Ishikawa (cell line): Measurements from ENCODE around the gene GPER1.

Source experiments
- CEBPB ChIP-seq: IDR thresholded peaks from 2 replicates; pipeline ENCODE4 v1.6.1; 2012
- CREB1 ChIP-seq: IDR thresholded peaks from 2 replicates; pipeline ENCODE4 v1.6.1; 2012; ENCODE audit warnings: low read depth
- EGR1 ChIP-seq: IDR thresholded peaks from 2 replicates; pipeline ENCODE4 v1.6.1; 2012
- EP300 ChIP-seq: IDR thresholded peaks from 2 replicates; pipeline ENCODE4 v1.6.1; 2012; ENCODE audit warnings: borderline replicate concordance
- FOXM1 ChIP-seq: IDR thresholded peaks from 2 replicates; pipeline ENCODE4 v1.6.1; 2012; ENCODE audit warnings: low read depth, borderline replicate concordance
- NFIC ChIP-seq: IDR thresholded peaks from 2 replicates; pipeline ENCODE4 v1.6.1; 2012
- RAD21 ChIP-seq: IDR thresholded peaks from 2 replicates; pipeline ENCODE4 v1.6.1; 2012; ENCODE audit warnings: low read depth
- TAF1 ChIP-seq: IDR thresholded peaks from 2 replicates; pipeline ENCODE4 v1.6.1; 2012; ENCODE audit warnings: low read depth, mild to moderate bottlenecking
- TCF12 ChIP-seq: IDR thresholded peaks from 2 replicates; pipeline ENCODE4 v1.6.1; 2012; ENCODE audit warnings: low read depth
- TEAD4 ChIP-seq: IDR thresholded peaks from 2 replicates; pipeline ENCODE4 v1.6.1; 2012
- YY1 ChIP-seq: IDR thresholded peaks from 2 replicates; pipeline ENCODE4 v1.6.1; 2012; ENCODE audit warnings: low read depth
- ZBTB7A ChIP-seq: IDR thresholded peaks from 2 replicates; pipeline ENCODE4 v1.6.1; 2012; ENCODE audit warnings: low read depth
- TF ChIP-seq, protein P1 (sequence below): IDR thresholded peaks from 2 replicates; pipeline ENCODE4 v1.6.1; 2012
- TF ChIP-seq, protein P2 (sequence below): IDR thresholded peaks from 2 replicates; pipeline ENCODE4 v1.6.1; 2012; ENCODE audit warnings: low read depth, mild to moderate bottlenecking
- TF ChIP-seq, protein P3 (sequence below): IDR thresholded peaks from 2 replicates; pipeline ENCODE4 v1.6.1; 2012

GPER1 gene

DNA sequence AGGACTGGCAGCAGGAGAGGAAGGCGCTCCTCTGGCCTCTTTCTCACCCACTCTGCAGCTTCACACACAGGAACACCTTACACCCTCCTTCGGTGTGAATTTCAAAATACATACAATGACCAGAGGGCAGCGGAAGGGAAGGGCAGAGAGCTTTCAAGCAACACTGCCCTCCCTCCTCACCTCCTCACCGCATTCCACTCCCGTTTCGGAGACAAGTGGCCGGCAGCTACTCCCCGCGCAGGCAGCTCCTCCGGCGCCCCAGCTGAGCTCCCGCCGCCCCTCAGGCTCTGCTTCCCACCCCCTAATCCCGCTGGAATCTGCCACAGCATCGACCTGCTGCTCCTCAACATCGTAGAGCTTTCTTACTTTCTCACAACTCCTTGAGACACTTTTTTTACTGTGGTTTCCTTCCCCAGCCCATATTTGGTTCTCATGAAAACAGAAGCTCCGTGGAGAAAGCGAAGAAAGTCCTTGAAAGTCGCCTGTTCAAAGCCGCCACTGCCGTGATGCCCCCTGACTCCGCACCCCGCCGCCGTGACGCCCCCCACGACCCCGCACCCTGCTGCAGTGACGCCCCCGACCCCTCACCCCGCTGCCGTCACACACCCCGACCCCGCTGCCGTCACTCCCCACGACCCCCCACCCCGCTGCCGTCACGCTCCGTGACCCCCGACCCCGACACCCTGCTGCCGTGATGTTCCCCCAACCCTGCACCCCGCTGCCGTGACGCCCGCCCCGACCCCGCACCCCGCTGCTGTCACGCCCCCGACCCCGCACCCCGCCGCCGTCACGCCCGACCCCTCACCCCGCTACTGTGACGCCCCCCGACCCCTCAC lies 14.6 kb upstream of the GPER1 start:
- TF ChIP-seq NFIC, result no peak
- TF ChIP-seq, protein P1, sequence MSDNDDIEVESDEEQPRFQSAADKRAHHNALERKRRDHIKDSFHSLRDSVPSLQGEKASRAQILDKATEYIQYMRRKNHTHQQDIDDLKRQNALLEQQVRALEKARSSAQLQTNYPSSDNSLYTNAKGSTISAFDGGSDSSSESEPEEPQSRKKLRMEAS, result no peak
- no peak for TF ChIP-seq CREB1
- no peak for TF ChIP-seq TEAD4
- TF ChIP-seq FOXM1, result no peak
- TF ChIP-seq YY1, result no peak
- TF ChIP-seq CEBPB, result no peak
- no peak for TF ChIP-seq EGR1
- no peak for TF ChIP-seq EP300
- no peak for TF ChIP-seq ZBTB7A
- TF ChIP-seq TAF1, result no peak
- TF ChIP-seq RAD21, result no peak
- TF ChIP-seq, protein P2, sequence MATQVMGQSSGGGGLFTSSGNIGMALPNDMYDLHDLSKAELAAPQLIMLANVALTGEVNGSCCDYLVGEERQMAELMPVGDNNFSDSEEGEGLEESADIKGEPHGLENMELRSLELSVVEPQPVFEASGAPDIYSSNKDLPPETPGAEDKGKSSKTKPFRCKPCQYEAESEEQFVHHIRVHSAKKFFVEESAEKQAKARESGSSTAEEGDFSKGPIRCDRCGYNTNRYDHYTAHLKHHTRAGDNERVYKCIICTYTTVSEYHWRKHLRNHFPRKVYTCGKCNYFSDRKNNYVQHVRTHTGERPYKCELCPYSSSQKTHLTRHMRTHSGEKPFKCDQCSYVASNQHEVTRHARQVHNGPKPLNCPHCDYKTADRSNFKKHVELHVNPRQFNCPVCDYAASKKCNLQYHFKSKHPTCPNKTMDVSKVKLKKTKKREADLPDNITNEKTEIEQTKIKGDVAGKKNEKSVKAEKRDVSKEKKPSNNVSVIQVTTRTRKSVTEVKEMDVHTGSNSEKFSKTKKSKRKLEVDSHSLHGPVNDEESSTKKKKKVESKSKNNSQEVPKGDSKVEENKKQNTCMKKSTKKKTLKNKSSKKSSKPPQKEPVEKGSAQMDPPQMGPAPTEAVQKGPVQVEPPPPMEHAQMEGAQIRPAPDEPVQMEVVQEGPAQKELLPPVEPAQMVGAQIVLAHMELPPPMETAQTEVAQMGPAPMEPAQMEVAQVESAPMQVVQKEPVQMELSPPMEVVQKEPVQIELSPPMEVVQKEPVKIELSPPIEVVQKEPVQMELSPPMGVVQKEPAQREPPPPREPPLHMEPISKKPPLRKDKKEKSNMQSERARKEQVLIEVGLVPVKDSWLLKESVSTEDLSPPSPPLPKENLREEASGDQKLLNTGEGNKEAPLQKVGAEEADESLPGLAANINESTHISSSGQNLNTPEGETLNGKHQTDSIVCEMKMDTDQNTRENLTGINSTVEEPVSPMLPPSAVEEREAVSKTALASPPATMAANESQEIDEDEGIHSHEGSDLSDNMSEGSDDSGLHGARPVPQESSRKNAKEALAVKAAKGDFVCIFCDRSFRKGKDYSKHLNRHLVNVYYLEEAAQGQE, result no peak
- TF ChIP-seq TCF12, result no peak
- TF ChIP-seq, protein P3, sequence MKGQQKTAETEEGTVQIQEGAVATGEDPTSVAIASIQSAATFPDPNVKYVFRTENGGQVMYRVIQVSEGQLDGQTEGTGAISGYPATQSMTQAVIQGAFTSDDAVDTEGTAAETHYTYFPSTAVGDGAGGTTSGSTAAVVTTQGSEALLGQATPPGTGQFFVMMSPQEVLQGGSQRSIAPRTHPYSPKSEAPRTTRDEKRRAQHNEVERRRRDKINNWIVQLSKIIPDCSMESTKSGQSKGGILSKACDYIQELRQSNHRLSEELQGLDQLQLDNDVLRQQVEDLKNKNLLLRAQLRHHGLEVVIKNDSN, result no peak

DNA sequence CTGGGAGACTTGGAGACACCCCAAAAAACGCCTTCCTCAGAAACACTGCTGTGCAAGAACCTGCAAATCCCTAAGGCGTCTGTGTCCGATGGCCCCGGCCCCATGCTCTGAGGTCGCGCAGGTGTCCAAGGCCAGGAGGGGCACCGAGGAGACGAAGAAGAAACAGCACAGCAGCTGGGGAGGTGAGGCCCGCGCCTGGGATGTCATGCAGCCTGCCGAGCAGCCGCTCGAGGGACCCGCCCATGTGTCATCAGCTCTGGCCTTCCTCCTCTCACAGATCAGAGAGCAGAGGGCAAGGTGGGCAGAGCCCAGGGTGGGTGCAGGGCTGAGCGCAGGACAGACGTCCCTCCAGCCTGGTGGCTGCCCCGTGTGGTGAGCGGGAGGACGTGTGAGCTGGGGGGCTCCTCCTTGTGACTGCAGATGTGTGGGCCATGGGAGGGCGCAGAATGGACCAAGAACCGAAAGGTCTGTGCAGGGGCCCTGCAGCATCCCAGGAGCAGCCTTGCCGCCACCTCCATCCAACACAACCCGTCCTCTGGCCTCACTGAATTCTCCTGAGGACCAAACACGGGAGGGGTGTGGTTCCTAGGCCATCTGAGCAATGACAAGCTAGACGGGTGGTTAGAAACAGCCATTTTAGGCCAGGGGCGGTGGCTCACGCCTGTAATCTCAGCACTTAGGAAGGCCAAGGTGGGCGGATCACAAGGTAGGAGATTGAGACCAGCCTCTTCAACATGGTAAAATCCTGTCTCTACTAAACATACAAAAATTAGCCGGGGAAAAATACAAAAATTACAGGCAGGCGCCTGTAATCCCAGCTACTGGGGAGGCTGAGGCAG lies 13.1 kb upstream of the GPER1 start:
- TF ChIP-seq TEAD4 (no peak), EP300 (no peak), CREB1 (no peak), NFIC (no peak), YY1 (no peak)
- TF ChIP-seq, protein P3, result no peak
- TF ChIP-seq, protein P2, result no peak

DNA sequence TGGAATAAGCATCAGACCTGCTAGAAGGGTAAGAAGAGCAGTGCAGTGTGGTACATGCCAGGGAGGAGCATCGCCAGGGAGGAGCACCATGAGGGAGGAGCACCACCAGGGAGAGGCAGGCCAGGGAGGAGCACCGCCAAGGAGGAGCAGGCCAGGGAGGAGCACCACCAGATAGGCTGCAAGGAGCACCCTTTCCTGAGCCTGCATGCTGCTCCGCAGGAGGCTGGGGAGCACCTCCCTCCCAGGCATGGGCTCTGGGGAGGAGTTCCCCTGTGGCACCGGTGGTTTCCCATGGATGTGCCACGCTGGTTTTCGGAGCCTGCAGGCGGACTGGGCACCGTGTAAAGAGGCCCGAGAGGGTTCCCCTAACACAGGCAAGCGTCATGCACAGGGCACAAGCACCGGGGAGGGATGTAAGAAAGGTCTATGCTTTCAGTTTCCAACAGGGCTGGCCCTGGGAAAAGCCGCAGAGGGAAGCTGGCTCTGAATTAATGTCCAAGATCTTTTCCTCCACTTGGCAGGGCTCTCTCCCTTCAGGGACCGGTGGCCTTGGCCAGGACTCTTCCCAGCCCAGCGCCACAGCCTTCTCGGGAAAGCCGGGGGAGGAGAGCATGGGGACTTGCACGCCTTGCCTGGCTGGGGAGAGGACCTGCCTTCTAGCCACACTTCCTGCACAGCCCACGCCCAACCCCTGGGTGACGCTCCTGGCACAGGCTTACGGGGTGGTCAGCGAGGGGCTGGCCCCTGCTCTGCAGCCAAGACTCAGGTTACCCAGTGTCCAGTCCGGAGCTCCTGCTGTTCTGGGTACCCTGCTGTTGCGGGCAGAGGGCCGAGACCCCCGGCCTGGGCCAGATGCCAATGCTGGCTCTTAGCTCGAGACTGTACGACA lies 11.5 kb upstream of the GPER1 start:
- TF ChIP-seq TAF1 (no peak), YY1 (no peak), RAD21 (no peak), CREB1 (no peak), CEBPB (no peak), EP300 (no peak), TEAD4 (no peak), NFIC (no peak)

DNA sequence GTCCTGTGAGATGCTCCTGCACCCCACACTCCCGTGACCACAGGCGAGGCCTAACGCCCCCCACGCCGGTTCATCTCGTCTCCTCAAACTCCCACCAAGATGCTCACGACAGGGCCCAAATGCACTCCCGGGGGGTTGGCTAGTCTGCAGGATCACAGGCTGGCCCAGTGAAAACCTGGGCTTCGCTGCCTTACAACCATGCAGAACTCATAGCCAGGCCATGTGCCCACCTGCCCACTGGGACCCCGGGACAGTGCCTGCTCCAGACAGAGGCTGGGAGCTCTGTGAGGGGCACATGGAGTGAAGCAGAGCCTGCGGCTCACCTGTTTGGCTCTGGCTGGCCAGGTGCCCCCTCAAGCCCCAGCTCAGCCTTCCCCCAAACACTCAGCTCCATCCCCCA lies 9.4 kb upstream of the GPER1 start:
- TF ChIP-seq TEAD4, result no peak
- TF ChIP-seq NFIC, result no peak
- TF ChIP-seq CREB1, result no peak
- TF ChIP-seq RAD21, result no peak
- no peak for TF ChIP-seq TAF1
- TF ChIP-seq EGR1, result no peak
- TF ChIP-seq FOXM1, result no peak
- no peak for TF ChIP-seq EP300
- no peak for TF ChIP-seq TCF12
- TF ChIP-seq, protein P3, result no peak
- no peak for TF ChIP-seq ZBTB7A
- TF ChIP-seq CEBPB, result no peak
- no peak for TF ChIP-seq YY1
- TF ChIP-seq, protein P1, result no peak
- TF ChIP-seq, protein P2, result no peak
